Measurements from ENCODE around the gene DPM3.

Gene DPM3

DNA sequence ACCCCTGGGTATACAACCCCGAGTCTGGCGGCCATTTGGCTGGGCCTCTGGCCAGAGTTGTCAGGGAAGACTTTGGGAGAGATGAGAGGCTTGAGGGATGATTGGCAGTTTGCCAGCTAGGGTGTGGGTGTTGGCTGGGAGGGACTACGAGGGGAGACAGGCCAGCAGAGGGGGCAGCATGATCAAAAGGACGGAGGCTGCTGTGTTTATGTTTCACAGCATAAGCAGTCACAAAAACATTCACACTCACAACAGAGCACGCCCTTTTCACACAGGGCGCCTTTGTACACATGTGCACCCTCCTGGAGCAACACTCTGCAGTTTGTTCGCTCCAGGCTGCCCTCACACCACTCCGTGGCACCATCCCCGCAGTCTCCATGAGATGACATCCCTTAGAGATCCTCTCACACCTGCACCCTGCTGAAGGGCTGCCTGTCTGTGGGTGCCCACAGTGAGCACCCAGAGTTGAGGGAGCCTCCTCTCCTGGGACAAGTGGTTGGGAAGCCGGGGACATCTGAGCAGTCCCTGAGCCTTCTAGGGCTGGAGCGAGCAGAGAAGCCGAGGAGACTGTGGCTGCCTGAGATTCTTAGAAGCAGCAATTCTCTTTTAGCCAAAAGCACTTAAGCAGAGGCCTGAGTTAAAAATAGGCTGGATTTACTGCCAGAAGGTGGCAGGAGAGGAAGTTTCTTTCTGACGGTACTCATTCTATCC lies 46.3 kb downstream of the DPM3 start:
- TF ChIP-seq, protein P1, sequence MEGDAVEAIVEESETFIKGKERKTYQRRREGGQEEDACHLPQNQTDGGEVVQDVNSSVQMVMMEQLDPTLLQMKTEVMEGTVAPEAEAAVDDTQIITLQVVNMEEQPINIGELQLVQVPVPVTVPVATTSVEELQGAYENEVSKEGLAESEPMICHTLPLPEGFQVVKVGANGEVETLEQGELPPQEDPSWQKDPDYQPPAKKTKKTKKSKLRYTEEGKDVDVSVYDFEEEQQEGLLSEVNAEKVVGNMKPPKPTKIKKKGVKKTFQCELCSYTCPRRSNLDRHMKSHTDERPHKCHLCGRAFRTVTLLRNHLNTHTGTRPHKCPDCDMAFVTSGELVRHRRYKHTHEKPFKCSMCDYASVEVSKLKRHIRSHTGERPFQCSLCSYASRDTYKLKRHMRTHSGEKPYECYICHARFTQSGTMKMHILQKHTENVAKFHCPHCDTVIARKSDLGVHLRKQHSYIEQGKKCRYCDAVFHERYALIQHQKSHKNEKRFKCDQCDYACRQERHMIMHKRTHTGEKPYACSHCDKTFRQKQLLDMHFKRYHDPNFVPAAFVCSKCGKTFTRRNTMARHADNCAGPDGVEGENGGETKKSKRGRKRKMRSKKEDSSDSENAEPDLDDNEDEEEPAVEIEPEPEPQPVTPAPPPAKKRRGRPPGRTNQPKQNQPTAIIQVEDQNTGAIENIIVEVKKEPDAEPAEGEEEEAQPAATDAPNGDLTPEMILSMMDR (IDR thresholded peaks at IDR 0.05) = peak; percentile 64

DNA sequence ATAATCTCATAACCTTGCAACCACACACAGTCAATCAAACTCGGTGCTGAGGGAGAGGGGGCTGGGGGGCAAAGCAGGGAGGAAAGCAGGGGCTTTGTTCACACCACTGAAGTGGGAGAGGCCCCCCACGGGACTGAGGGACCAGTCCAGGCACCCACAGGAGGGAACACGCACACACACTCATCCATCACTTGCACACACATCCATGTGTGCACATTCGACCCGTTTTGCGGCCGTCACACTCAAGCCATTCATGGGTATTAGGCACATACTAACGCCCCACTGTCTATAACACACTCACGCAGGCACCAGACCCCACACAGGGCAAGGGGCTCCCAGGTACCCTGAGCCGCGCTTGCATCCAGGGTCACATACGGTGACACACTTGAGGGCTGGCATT lies 47.7 kb downstream of the DPM3 start:
- TF ChIP-seq, protein P1 (IDR thresholded peaks at IDR 0.05) = no peak

DNA sequence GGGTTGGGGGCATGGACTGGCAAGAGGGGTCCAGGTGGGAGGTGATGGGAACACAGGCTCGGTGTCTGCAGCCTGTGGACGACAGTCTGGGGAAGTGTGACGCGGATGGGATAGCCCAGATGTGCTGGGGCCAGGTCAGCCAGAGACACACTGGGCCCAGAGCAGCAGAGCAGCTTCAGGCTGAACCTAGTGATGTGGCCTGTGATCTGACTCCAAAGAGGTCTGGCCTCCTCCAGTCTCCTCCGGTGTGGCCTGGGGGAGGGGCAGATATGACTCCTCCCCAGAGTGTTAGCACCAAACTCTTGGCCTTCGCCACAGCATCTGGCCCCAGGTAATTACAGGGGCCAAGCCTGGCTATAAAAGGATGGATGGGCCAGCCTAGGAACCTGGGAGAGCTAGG lies 48.2 kb downstream of the DPM3 start:
- TF ChIP-seq, protein P1 (IDR thresholded peaks at IDR 0.05) = no peak

DNA sequence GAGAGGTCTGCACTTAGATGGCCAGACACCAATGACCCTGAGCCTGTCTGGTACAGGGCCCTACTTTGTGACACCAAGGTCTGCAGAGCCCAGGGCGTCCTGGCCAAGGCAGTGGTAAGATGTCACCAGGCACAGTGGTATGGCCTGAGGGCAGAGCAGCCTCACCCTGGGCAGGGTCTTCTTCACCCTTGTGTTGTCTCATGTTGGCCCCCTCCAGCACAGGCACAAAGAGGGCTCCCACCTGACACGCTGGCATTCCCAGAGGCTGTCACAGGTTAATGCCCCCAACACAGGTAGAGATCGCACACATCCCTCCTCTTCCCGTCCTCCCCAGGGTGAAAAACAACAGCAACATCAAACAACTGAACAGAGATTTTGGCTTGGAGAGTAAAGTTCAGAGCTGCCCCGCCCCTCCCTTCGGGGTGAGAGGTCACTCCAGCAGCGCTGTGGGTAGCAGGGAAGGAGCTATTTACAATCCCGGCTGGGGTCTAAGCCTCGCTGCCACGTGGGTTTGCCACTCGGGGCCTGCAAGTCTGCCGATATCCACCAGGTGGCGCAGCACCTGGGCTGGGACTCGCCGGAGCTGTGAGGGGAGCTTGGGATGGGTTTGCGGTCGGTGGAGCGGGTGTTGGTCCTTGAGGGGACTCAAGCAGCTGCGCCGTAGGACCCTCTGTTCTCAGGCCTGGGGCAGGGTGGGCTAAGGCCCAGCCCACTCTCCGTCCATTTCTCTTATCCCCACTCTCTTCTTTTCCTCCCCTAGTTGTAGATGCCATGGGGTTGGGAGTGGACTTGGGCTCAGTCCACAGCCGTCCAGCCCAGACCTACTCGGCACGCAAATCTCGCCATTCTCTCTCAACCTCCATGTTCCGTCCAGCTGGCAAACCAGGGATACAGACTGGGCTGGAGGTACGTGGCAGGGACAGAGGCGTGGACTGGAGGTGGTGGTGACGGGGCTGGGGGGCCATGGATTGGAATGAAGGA lies 49.0 kb downstream of the DPM3 start:
- TF ChIP-seq, protein P1 (IDR thresholded peaks at IDR 0.05) = peak; percentile 99
